Glomerular endothelial cell (primary cell): ENCODE data around the gene ZNF284. TPM values are rescaled to one million over a fixed set of nuclear protein-coding genes. Genes with fewer than 3 reads are reported as not detected.

ENCODE experiments used
- DNase-seq: peaks from one replicate; pipeline ENCODE4 v3.0.0-alpha.2; 2011; ENCODE audit warnings: low read depth, low spot score; ENCODE audit errors: extremely low read depth
- total RNA-seq: library from RNA; depleted of rRNA; stranded (reverse); fragments of >200 nt; gene quantifications from 2 replicates; pipeline ENCODE4 v1.2.3, GENCODE V29; 2015

Gene ZNF284
- total RNA-seq = 1.5 and 1.9 TPM in 2 replicates

GRCh38 chr19:44071824-44072542, at the start of gene ZNF284:
Gene ZNF284 (plus strand): TSS chr19:44072159. CDS start chr19:44076390, 4,231 bp downstream.
- DNase-seq = no peak

GRCh38 chr19:44024900-44025216, 47.1 kb upstream of the ZNF284 start:
- no peak for DNase-seq

GRCh38 chr19:44025217-44025936, 46.6 kb upstream of the ZNF284 start, which contains the start of gene ZNF222:
Gene ZNF222 (plus strand): TSS chr19:44025379. CDS start chr19:44025437, 58 bp downstream.
- DNase-seq = peak; percentile 80

GRCh38 chr19:44026622-44027021, 45.3 kb upstream of the ZNF284 start:
- DNase-seq = no peak

GRCh38 chr19:44032001-44032610, 39.9 kb upstream of the ZNF284 start:
- DNase-seq = no peak

GRCh38 chr19:44042147-44042546, 29.8 kb upstream of the ZNF284 start:
- no peak for DNase-seq

- no peak for DNase-seq
Observed at GRCh38 chr19:44050740-44051649, 21.0 kb upstream of the ZNF284 start.

GRCh38 chr19:44051650-44052402, 20.1 kb upstream of the ZNF284 start, which contains the start of gene ZNF223:
Gene ZNF223 (plus strand): TSS chr19:44052036. CDS start chr19:44055177, 3,141 bp downstream.
- DNase-seq = peak; percentile 58

GRCh38 chr19:44055870-44056269, 16.1 kb upstream of the ZNF284 start:
- DNase-seq = no peak

- no peak for DNase-seq
Observed at GRCh38 chr19:44059229-44059628, 12.7 kb upstream of the ZNF284 start.

GRCh38 chr19:44061038-44061437, 10.9 kb upstream of the ZNF284 start:
- no peak for DNase-seq

GRCh38 chr19:44066305-44066704, 5.7 kb upstream of the ZNF284 start:
- no peak for DNase-seq

GRCh38 chr19:44069415-44069814, 2.5 kb upstream of the ZNF284 start:
- no peak for DNase-seq

- DNase-seq = no peak
Observed at GRCh38 chr19:44072543-44073401, 813 bp downstream of the ZNF284 start.

- no peak for DNase-seq
Observed at GRCh38 chr19:44076325-44076724, 4.4 kb downstream of the ZNF284 start.

GRCh38 chr19:44092108-44092507, 20.1 kb downstream of the ZNF284 start:
- no peak for DNase-seq

- no peak for DNase-seq
Observed at GRCh38 chr19:44093931-44094765, 22.2 kb downstream of the ZNF284 start, which contains the start of gene ZNF224. Gene ZNF224 (plus strand): TSS chr19:44094361. CDS start chr19:44097874, 3,513 bp downstream.

- DNase-seq = no peak
Observed at GRCh38 chr19:44107751-44108150, 35.8 kb downstream of the ZNF284 start.
